Osteocyte (in vitro differentiated cells): Measurements from ENCODE around the gene IGF2BP3. TPM values are rescaled to one million over a fixed set of nuclear protein-coding genes. Genes with fewer than 3 reads are reported as not detected.

Experiments used
- DNase-seq: peaks from one replicate; pipeline ENCODE4 v3.0.0; 2021; ENCODE audit warnings: mixed read lengths; ENCODE audit not compliant: unreplicated experiment; ENCODE audit errors: extremely low spot score
- H3K27ac Mint-ChIP-seq: one replicate; pipeline ENCODE4 v1.8.0; 2021; ENCODE audit warnings: mild to moderate bottlenecking, mixed read lengths; ENCODE audit not compliant: unreplicated experiment
- H3K27me3 Mint-ChIP-seq: one replicate; pipeline ENCODE4 v1.8.0; 2021; ENCODE audit warnings: mixed read lengths; ENCODE audit not compliant: unreplicated experiment
- H3K36me3 Mint-ChIP-seq: one replicate; pipeline ENCODE4 v1.8.0; 2021; ENCODE audit warnings: mixed read lengths; ENCODE audit not compliant: unreplicated experiment
- H3K4me1 Mint-ChIP-seq: one replicate; pipeline ENCODE4 v1.8.0; 2021; ENCODE audit warnings: mixed read lengths; ENCODE audit not compliant: unreplicated experiment
- H3K4me3 Mint-ChIP-seq: one replicate; pipeline ENCODE4 v1.8.0; 2021; ENCODE audit warnings: mild to moderate bottlenecking, moderate library complexity, mixed read lengths; ENCODE audit not compliant: unreplicated experiment
- H3K9me3 Mint-ChIP-seq: one replicate; pipeline ENCODE4 v1.8.0; 2021; ENCODE audit warnings: mixed read lengths; ENCODE audit not compliant: unreplicated experiment
- total RNA-seq: library from RNA; stranded (reverse); gene quantifications from 2 replicates; pipeline ENCODE4 v1.2.1, GENCODE V29; 2021
- TF ChIP-seq, protein P1 (sequence below): fragments of 200-600 bp; sonication (generic); IDR thresholded peaks from 2 replicates; pipeline ENCODE4 v1.5.0; 2021; ENCODE audit warnings: antibody characterized with exemption, mild to moderate bottlenecking, moderate library complexity

Gene IGF2BP3
- total RNA-seq, 1 donor from 2014 or later, result 70.0 TPM

DNA sequence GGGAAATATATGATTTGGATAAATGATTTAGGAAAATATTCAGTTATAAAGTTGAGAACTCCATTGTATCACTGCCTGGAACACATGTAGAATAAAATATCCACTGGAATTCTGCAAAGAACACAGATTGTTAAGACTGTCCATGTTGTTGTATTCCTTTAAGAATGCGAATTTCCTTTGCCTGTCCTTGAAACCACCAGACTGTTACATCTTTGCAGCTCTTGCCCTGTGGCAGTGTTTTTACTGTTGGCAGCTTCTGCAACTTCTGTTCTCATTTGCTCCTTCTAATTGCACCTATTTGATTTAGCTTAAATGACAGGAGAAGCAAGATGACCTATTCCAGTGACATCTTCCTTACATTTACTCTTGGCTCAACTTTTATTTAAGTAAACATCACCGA is 131.4 kb downstream of the IGF2BP3 start:
- H3K36me3 Mint-ChIP-seq, result peaks cover 41% of the 10 kb centered on the region
- TF ChIP-seq, protein P1, sequence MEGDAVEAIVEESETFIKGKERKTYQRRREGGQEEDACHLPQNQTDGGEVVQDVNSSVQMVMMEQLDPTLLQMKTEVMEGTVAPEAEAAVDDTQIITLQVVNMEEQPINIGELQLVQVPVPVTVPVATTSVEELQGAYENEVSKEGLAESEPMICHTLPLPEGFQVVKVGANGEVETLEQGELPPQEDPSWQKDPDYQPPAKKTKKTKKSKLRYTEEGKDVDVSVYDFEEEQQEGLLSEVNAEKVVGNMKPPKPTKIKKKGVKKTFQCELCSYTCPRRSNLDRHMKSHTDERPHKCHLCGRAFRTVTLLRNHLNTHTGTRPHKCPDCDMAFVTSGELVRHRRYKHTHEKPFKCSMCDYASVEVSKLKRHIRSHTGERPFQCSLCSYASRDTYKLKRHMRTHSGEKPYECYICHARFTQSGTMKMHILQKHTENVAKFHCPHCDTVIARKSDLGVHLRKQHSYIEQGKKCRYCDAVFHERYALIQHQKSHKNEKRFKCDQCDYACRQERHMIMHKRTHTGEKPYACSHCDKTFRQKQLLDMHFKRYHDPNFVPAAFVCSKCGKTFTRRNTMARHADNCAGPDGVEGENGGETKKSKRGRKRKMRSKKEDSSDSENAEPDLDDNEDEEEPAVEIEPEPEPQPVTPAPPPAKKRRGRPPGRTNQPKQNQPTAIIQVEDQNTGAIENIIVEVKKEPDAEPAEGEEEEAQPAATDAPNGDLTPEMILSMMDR, result no peak
- H3K4me3 Mint-ChIP-seq, result no peak overlapping the region
- peak overlapping the region; percentile 19 for H3K27ac Mint-ChIP-seq
- no peaks in the 10 kb centered on the region for H3K27me3 Mint-ChIP-seq
- H3K4me1 Mint-ChIP-seq, result peaks cover 57% of the 10 kb centered on the region
- H3K9me3 Mint-ChIP-seq, result peaks cover 7% of the 10 kb centered on the region
- no peak for DNase-seq

DNA sequence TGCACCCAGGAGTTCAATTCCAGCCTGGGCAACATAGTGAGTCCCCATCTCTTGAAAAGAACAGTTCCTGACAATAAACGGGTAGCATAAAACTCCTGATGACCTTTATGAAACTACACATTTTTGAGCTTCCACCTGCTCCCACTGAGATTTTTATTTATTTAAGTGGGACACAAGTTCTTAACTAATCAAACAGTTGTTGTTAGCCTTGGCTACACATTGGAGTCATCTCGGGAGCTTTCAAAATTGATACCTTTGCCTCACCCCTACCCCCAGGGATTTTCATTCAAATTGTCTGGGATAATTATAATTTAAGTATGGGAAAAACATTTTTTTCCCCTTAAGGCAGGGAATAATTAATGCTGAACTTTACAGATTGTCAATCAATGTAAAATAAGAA is 131.9 kb downstream of the IGF2BP3 start:
- TF ChIP-seq, protein P1, result no peak
- H3K27me3 Mint-ChIP-seq, result no peaks in the 10 kb centered on the region
- peaks cover 7% of the 10 kb centered on the region for H3K9me3 Mint-ChIP-seq
- H3K36me3 Mint-ChIP-seq, result peaks cover 38% of the 10 kb centered on the region
- H3K4me3 Mint-ChIP-seq, result no peak overlapping the region
- no peak for DNase-seq
- H3K27ac Mint-ChIP-seq, result no peak overlapping the region
- peaks cover 57% of the 10 kb centered on the region for H3K4me1 Mint-ChIP-seq

DNA sequence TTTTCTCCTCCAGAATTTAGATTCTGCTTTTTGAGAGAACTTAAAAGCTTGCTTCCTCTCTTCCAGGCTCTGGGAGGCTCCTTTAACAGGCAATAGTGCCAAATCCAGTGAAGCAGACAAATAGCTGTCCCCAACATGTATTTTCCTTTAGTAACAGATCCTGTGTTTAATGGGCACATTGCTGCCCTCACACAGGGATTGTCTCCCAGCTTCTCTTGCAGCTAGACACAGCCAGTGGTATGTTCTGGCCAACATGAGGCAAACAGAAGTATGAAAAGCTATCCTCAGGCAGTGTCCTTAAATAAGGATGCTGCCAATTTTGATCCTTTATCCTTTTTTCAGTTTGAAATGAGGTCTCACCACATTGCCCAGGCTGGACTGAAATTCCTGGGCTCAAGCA is 132.9 kb downstream of the IGF2BP3 start:
- H3K4me1 Mint-ChIP-seq, result peaks cover 64% of the 10 kb centered on the region

DNA sequence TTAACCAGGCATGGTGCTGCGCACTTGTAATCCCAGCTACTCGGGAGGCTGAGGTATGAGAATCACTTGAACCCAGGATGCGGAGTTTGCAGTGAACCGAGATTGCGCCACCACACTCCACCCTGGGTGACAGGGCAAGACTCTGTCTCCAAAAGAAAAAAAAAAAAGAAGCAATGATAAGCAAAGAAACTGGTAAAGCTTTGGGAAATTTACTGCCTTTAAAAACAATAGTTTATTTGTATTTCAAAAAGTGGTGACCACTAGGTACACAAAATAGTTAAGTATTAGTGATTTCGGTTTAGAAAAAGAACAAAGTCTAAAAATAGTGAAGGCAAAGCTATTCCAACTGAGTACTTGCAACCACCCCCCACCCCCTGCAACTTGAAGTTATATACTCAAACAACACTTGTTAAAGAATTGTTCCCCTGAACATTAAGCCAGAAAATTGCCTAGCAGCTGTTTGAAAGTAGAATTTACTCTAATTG is 133.4 kb downstream of the IGF2BP3 start:
- DNase-seq, result no peak
- H3K4me1 Mint-ChIP-seq, result peaks cover 64% of the 10 kb centered on the region
- H3K27me3 Mint-ChIP-seq, result no peaks in the 10 kb centered on the region
- H3K4me3 Mint-ChIP-seq, result no peak overlapping the region
- H3K9me3 Mint-ChIP-seq, result peaks cover 7% of the 10 kb centered on the region
- TF ChIP-seq, protein P1, result no peak
- H3K27ac Mint-ChIP-seq, result no peak overlapping the region
- H3K36me3 Mint-ChIP-seq, result peaks cover 32% of the 10 kb centered on the region

More for the DNA sequence above, 132.9 kb downstream of the IGF2BP3 start:
- H3K9me3 Mint-ChIP-seq, result peaks cover 7% of the 10 kb centered on the region
- H3K36me3 Mint-ChIP-seq, result peaks cover 34% of the 10 kb centered on the region
- no peak overlapping the region for H3K4me3 Mint-ChIP-seq
- no peaks in the 10 kb centered on the region for H3K27me3 Mint-ChIP-seq
- DNase-seq, result no peak
- H3K27ac Mint-ChIP-seq, result no peak overlapping the region
- TF ChIP-seq, protein P1, result no peak

DNA sequence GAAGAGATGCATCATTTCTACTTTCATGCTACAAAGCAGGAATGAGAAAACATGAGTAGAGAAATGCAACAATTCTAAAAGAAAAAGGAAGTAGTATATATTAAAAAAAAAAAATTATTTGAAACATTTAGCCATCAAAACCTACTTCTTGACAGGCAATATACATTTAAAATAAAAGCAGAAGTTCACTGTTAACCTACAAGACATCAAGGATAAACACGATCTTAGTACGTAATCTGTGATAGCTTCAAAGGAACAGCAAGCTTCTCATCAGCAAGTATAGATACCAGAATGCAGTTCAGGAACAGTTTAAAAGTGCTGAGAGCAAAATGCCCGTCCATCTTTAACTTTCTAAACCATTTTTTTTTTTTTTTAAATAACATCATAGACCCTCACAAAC is 134.2 kb downstream of the IGF2BP3 start:
- H3K27ac Mint-ChIP-seq, result peak overlapping the region; percentile 25

More for the DNA sequence above, 134.2 kb downstream of the IGF2BP3 start:
- peaks cover 32% of the 10 kb centered on the region for H3K36me3 Mint-ChIP-seq
- DNase-seq, result no peak
- peaks cover 67% of the 10 kb centered on the region for H3K4me1 Mint-ChIP-seq
- TF ChIP-seq, protein P1, result no peak
- peaks cover 7% of the 10 kb centered on the region for H3K9me3 Mint-ChIP-seq
- no peaks in the 10 kb centered on the region for H3K27me3 Mint-ChIP-seq
- no peak overlapping the region for H3K4me3 Mint-ChIP-seq
